Brain microvascular endothelial cell (primary cell): Measurements from ENCODE around the gene TP53I11.

ENCODE experiments used
- DNase-seq: peaks from one replicate; pipeline ENCODE4 v3.0.0-alpha.2; 2020
- H3K27ac ChIP-seq: fragments of 250-450 bp; sonication (Bioruptor Pico); 2 replicates; pipeline ENCODE4 v1.5.1; 2020; ENCODE audit warnings: mild to moderate bottlenecking, moderate library complexity
- H3K27me3 ChIP-seq: fragments of 250-450 bp; sonication (Bioruptor Pico); replicated peaks from 2 replicates; pipeline ENCODE4 v1.5.1; 2020; ENCODE audit warnings: mild to moderate bottlenecking
- H3K36me3 ChIP-seq: fragments of 250-450 bp; sonication (Bioruptor Pico); replicated peaks from 2 replicates; pipeline ENCODE4 v1.5.1; 2020; ENCODE audit warnings: mild to moderate bottlenecking
- H3K4me3 ChIP-seq: 2 replicates; pipeline ENCODE4 v1.5.1; 2011; ENCODE audit warnings: low read depth, mild to moderate bottlenecking, control low read depth, low read length, moderate library complexity
- CTCF ChIP-seq: IDR thresholded peaks from 2 replicates; pipeline ENCODE4 v1.5.1; 2011; ENCODE audit warnings: low read depth, mild to moderate bottlenecking, moderate library complexity, low read length, control low read depth, inconsistent platforms; ENCODE audit errors: missing control alignments
- in situ Hi-C: cut with HindIII; loops from 2 replicates; pipeline ENCODE4 v1.10.0; 2017; ENCODE audit warnings: low sequenced_read_pairs, low pct_ligation_motif_present

Gene TP53I11

DNA sequence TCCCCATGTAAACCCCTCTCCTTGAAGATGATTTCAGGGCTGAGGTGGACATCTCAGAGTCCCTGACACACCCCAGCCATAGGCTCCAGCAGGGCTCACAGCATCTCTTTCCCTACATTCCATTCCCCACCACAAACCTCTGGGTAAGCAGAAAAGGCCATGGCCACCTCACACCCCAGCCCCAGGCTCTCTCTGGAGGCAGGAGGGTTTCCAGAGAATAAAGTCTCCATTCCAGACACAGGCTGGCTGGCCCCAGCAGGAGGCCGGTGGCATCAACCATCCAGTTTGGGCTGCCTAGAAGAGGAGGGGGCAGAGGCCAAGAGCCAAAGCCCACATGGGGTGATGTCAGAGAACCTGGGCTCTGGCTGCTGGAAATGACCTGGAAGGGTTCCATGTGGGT is 61.4 kb downstream of the TP53I11 start:
- no peak for TF ChIP-seq CTCF
- DNase-seq, result no peak
- in situ Hi-C loops, result no loop called here
- Histone ChIP-seq H3K4me3 (no peak overlapping the region), H3K36me3 (no peaks in the 10 kb centered on the region), H3K27ac (no peak overlapping the region), H3K27me3 (peaks cover 56% of the 10 kb centered on the region)

GRCh38 chr11:44887636-44888035 is 63.0 kb downstream of the TP53I11 start:
- no peaks in the 10 kb centered on the region for H3K36me3 ChIP-seq
- peaks cover 53% of the 10 kb centered on the region for H3K27me3 ChIP-seq
- H3K27ac ChIP-seq, result no peak overlapping the region
- H3K4me3 ChIP-seq, result no peak overlapping the region
- in situ Hi-C loops, result no loop called here
- TF ChIP-seq CTCF, result no peak
- no peak for DNase-seq

- no peak overlapping the region for H3K27ac ChIP-seq
- no peak for TF ChIP-seq CTCF
- in situ Hi-C loops, result no loop called here
- H3K36me3 ChIP-seq, result no peaks in the 10 kb centered on the region
- peaks cover 53% of the 10 kb centered on the region for H3K27me3 ChIP-seq
- no peak overlapping the region for H3K4me3 ChIP-seq
- peak; percentile 23 for DNase-seq
Measured at GRCh38 chr11:44886790-44887140, 63.9 kb downstream of the TP53I11 start.

DNA sequence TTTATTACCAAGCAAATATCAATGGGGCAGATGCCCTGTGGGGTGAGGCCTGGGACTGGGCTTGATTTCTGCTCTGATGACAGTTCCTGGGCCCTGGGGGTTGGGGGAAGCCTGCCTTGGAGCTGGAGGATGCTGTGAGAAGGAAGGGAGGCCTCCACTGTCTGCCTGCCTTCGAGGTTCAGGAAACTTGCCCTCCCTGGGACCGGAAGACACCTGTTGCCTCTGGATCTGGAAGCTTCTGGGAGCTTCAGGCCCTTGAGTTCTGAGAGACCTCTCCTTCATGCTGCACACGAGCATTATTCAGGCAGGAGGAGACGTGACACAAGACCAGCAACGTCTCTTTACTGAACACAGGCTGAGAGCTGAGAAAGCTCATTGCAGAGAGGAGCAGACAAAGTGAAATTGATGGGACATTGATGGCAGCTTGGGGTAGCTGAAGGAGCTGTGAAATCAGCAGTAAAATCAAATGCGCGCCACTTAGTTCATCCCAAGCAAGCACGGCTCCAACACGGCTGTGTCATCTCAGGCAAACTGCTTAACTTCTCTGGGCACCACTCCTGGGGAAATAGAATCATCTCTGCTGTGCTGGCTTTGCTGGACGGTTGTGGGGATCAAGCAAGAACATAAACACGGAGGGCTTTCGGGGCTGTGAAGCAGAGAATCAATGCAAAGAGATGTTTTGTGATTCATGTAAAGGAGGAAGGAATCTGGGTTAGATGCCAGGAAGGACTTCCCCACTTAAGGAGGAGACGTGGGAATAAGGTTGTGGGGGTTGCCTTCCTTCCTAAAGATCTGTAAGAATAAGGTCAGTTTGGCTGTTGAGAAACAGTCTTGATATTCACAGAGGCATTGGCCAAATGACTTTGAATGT is 64.5 kb downstream of the TP53I11 start:
- no peak overlapping the region for H3K27ac ChIP-seq
- no peak overlapping the region for H3K4me3 ChIP-seq
- in situ Hi-C loops, result no loop called here
- peaks cover 50% of the 10 kb centered on the region for H3K27me3 ChIP-seq
- DNase-seq, result no peak
- no peaks in the 10 kb centered on the region for H3K36me3 ChIP-seq
- TF ChIP-seq CTCF, result no peak

- peaks cover 57% of the 10 kb centered on the region for H3K27me3 ChIP-seq
- H3K27ac ChIP-seq, result no peak overlapping the region
- in situ Hi-C loops, result no loop called here
- no peak for TF ChIP-seq CTCF
- H3K36me3 ChIP-seq, result no peaks in the 10 kb centered on the region
- DNase-seq, result no peak
- no peak overlapping the region for H3K4me3 ChIP-seq
Measured at GRCh38 chr11:44885065-44885810, 65.4 kb downstream of the TP53I11 start.
